ENCODE data around the gene DCC. TPM values are rescaled to one million over a fixed set of nuclear protein-coding genes. Genes with fewer than 3 reads are reported as not detected.

DCC gene
- total and polyA plus RNA-seq, 2 donors (not counting 1 experiment from before 2014, with no cell fraction given): 0.14 TPM; not detected in 1

DNA sequence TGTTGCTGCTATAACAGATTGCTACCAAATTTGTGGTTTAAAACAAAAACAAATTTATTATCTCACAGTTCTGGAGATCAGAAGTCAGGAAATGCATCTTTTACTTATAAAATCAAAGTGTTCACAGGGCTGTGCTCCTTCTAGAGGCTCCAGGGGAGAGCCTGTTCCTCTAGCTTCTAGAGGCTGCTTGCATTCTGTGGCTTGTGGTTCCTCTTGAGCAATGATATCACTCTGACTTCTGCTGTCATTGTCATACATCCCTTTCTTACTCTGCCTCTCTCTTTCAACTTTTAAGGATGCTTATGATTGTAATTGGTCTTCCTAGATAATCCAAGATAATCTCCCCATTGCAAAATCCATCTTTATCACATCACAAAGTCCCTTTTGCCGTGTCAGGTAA lies 6.1 kb upstream of the DCC start:
- Histone ChIP-seq H3K36me3 (ENCODE audit: control insufficient read depth, insufficient read depth, low read length) (no peaks in the 10 kb centered on the region), H3K4me1 (ENCODE audit: control insufficient read depth, extremely low read depth, insufficient read depth, low read length) (peaks cover 4% of the 10 kb centered on the region), H3K27ac (ENCODE audit: insufficient read depth, low read length) (no peak overlapping the region), H3K4me2 (ENCODE audit: extremely low read depth, insufficient read depth, low read length) (no peak overlapping the region), H3K79me2 (ENCODE audit: control insufficient read depth, insufficient read depth, low read length) (no peaks in the 10 kb centered on the region), H3K4me3 (replicated peaks in 1 of 4; ENCODE audit: control extremely low read depth in 1 of 4, insufficient read depth in 1 of 4, low read depth in 3 of 4, low read length in 4 of 4) (no peak overlapping the region), H3K27me3 (ENCODE audit: control insufficient read depth, insufficient read depth, low read length) (no peaks in the 10 kb centered on the region), H2AFZ (ENCODE audit: low read length) (no peak overlapping the region), H3K9ac (ENCODE audit: insufficient read depth, low read length) (no peak overlapping the region), H3K9me3 (ENCODE audit: control insufficient read depth, insufficient read depth, low read depth, low read length) (no peaks in the 10 kb centered on the region), H4K20me1 (ENCODE audit: control insufficient read depth, extremely low read depth, insufficient read depth, low read length) (no peaks in the 10 kb centered on the region)
- no peak for DNase-seq (ENCODE audit: low read depth in 2 of 2)
- TF ChIP-seq, protein P1, sequence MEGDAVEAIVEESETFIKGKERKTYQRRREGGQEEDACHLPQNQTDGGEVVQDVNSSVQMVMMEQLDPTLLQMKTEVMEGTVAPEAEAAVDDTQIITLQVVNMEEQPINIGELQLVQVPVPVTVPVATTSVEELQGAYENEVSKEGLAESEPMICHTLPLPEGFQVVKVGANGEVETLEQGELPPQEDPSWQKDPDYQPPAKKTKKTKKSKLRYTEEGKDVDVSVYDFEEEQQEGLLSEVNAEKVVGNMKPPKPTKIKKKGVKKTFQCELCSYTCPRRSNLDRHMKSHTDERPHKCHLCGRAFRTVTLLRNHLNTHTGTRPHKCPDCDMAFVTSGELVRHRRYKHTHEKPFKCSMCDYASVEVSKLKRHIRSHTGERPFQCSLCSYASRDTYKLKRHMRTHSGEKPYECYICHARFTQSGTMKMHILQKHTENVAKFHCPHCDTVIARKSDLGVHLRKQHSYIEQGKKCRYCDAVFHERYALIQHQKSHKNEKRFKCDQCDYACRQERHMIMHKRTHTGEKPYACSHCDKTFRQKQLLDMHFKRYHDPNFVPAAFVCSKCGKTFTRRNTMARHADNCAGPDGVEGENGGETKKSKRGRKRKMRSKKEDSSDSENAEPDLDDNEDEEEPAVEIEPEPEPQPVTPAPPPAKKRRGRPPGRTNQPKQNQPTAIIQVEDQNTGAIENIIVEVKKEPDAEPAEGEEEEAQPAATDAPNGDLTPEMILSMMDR (conservative IDR thresholded peaks at IDR 0.05 in 1 of 2, IDR thresholded peaks at IDR 0.05 in 1 of 2; ENCODE audit: low read depth in 1 of 2, low read length in 2 of 2): no peak
- no peak for TF ChIP-seq EZH2 (IDR thresholded peaks at IDR 0.05; ENCODE audit: low read length, missing control alignments)

DNA sequence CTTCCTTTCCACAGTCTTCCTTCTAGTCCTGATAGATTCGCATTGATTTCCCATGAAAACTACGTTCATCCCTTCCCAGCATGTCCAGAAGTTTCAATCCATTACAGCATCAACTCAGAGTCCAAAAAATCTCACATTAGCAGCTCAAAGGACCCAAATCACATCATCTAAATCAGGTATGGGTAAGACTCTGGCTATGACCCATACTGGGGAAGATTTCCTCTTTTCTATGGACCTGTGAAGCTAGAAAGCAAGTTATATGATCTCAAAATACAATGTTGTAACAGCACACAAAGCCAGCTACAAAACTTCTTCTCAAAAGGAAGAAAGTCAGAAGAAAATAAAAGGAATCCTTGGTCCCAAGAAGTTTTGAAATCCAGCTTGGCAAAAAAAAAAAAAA lies 5.7 kb upstream of the DCC start:
- H3K79me2 ChIP-seq (ENCODE audit: control insufficient read depth, insufficient read depth, low read length): no peaks in the 10 kb centered on the region
- no peak overlapping the region for H3K4me2 ChIP-seq (ENCODE audit: extremely low read depth, insufficient read depth, low read length)
- no peak for DNase-seq (ENCODE audit: low read depth in 2 of 2)
- H4K20me1 ChIP-seq (ENCODE audit: control insufficient read depth, extremely low read depth, insufficient read depth, low read length): no peaks in the 10 kb centered on the region
- peaks cover 4% of the 10 kb centered on the region for H3K4me1 ChIP-seq (ENCODE audit: control insufficient read depth, extremely low read depth, insufficient read depth, low read length)
- TF ChIP-seq, protein P1 (conservative IDR thresholded peaks at IDR 0.05 in 1 of 2, IDR thresholded peaks at IDR 0.05 in 1 of 2; ENCODE audit: low read depth in 1 of 2, low read length in 2 of 2): no peak
- no peak for TF ChIP-seq EZH2 (IDR thresholded peaks at IDR 0.05; ENCODE audit: low read length, missing control alignments)
- H3K9me3 ChIP-seq (ENCODE audit: control insufficient read depth, insufficient read depth, low read depth, low read length): no peaks in the 10 kb centered on the region
- no peaks in the 10 kb centered on the region for H3K36me3 ChIP-seq (ENCODE audit: control insufficient read depth, insufficient read depth, low read length)
- no peak overlapping the region for H2AFZ ChIP-seq (ENCODE audit: low read length)
- no peak overlapping the region for H3K9ac ChIP-seq (ENCODE audit: insufficient read depth, low read length)
- no peak overlapping the region for H3K4me3 ChIP-seq (replicated peaks in 1 of 4; ENCODE audit: control extremely low read depth in 1 of 4, insufficient read depth in 1 of 4, low read depth in 3 of 4, low read length in 4 of 4)
- H3K27ac ChIP-seq (ENCODE audit: insufficient read depth, low read length): peak overlapping the region; percentile 12
- no peaks in the 10 kb centered on the region for H3K27me3 ChIP-seq (ENCODE audit: control insufficient read depth, insufficient read depth, low read length)

DNA sequence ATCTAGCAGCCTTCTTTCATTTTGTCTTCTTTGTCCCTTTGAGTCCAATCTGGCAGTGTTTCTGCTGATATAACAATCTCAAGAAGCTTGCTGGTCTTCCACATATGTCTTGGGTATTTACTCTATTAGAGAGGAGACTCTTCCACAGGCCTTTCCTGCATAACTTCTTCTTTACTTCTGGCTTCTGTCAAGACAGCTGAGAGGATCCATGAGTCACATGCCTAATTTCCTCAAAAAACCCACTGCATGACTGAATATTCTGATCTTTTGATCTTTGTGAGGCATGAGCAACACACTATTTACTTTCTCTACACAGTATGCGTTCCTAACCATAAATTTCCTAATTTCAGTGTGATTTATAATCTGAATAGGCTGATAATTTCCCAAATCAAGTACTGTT lies 5.1 kb upstream of the DCC start:
- no peak overlapping the region for H3K9ac ChIP-seq (ENCODE audit: insufficient read depth, low read length)
- peak overlapping the region; percentile 12 for H3K27ac ChIP-seq (ENCODE audit: insufficient read depth, low read length)
- DNase-seq (ENCODE audit: low read depth in 2 of 2): peak; percentile 72 to 80
- H3K36me3 ChIP-seq (ENCODE audit: control insufficient read depth, insufficient read depth, low read length): no peaks in the 10 kb centered on the region
- H3K4me1 ChIP-seq (ENCODE audit: control insufficient read depth, extremely low read depth, insufficient read depth, low read length): peaks cover 4% of the 10 kb centered on the region
- H3K4me3 ChIP-seq (replicated peaks in 1 of 4; ENCODE audit: control extremely low read depth in 1 of 4, insufficient read depth in 1 of 4, low read depth in 3 of 4, low read length in 4 of 4): no peak overlapping the region
- no peaks in the 10 kb centered on the region for H3K9me3 ChIP-seq (ENCODE audit: control insufficient read depth, insufficient read depth, low read depth, low read length)
- TF ChIP-seq EZH2 (IDR thresholded peaks at IDR 0.05; ENCODE audit: low read length, missing control alignments): no peak
- TF ChIP-seq, protein P1 (conservative IDR thresholded peaks at IDR 0.05 in 1 of 2, IDR thresholded peaks at IDR 0.05 in 1 of 2; ENCODE audit: low read depth in 1 of 2, low read length in 2 of 2): no peak
- H4K20me1 ChIP-seq (ENCODE audit: control insufficient read depth, extremely low read depth, insufficient read depth, low read length): no peaks in the 10 kb centered on the region
- H3K79me2 ChIP-seq (ENCODE audit: control insufficient read depth, insufficient read depth, low read length): no peaks in the 10 kb centered on the region
- H3K4me2 ChIP-seq (ENCODE audit: extremely low read depth, insufficient read depth, low read length): no peak overlapping the region
- no peaks in the 10 kb centered on the region for H3K27me3 ChIP-seq (ENCODE audit: control insufficient read depth, insufficient read depth, low read length)
- H2AFZ ChIP-seq (ENCODE audit: low read length): no peak overlapping the region

All from fibroblast of lung (primary cell).